ENCODE results near the gene SF3B1. TPM values are rescaled to one million over a fixed set of nuclear protein-coding genes. Genes with fewer than 3 reads are reported as not detected.
"Not testable (repeated sequence)": the region's sequence is repeated elsewhere in the genome, so short reads cannot be mapped to it uniquely, and the experiment has no call there.

The SF3B1 gene
- total RNA-seq, 1 donor from 2014 or later: 414 TPM

DNA sequence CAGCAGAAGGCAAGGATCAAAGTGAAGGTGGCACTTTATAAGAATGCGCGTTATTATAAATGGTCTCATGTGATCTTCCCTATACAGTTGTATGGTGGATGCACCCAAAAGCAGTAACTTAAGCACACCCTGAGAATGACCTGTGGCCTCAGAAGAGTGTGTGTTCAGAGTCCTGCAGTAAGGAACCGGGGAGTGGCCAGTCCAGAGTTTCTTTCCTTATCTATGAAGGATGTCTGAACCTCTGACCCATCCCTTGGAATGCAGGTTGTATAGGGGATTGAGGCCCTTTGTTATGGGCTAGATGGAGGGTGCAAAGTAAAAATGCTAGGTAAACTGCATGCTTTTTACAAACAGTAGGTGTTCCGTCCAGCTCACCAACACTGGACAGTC is 80.7 kb downstream of the SF3B1 start:
- TF ChIP-seq, protein P1, sequence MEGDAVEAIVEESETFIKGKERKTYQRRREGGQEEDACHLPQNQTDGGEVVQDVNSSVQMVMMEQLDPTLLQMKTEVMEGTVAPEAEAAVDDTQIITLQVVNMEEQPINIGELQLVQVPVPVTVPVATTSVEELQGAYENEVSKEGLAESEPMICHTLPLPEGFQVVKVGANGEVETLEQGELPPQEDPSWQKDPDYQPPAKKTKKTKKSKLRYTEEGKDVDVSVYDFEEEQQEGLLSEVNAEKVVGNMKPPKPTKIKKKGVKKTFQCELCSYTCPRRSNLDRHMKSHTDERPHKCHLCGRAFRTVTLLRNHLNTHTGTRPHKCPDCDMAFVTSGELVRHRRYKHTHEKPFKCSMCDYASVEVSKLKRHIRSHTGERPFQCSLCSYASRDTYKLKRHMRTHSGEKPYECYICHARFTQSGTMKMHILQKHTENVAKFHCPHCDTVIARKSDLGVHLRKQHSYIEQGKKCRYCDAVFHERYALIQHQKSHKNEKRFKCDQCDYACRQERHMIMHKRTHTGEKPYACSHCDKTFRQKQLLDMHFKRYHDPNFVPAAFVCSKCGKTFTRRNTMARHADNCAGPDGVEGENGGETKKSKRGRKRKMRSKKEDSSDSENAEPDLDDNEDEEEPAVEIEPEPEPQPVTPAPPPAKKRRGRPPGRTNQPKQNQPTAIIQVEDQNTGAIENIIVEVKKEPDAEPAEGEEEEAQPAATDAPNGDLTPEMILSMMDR (IDR thresholded peaks at IDR 0.05; ENCODE audit: unreplicated experiment): no peak
- DNase-seq (ENCODE audit: low spot score in 2 of 2, unreplicated experiment in 2 of 2): no peak
- Mint-ChIP-seq H3K4me1 (no peaks in the 10 kb centered on the region), H3K4me3 (no peak overlapping the region), H3K27ac (no peak overlapping the region), H3K9me3 (no peaks in the 10 kb centered on the region), H3K27me3 (ENCODE audit: low read depth) (no peaks in the 10 kb centered on the region), H3K36me3 (no peaks in the 10 kb centered on the region)

DNA sequence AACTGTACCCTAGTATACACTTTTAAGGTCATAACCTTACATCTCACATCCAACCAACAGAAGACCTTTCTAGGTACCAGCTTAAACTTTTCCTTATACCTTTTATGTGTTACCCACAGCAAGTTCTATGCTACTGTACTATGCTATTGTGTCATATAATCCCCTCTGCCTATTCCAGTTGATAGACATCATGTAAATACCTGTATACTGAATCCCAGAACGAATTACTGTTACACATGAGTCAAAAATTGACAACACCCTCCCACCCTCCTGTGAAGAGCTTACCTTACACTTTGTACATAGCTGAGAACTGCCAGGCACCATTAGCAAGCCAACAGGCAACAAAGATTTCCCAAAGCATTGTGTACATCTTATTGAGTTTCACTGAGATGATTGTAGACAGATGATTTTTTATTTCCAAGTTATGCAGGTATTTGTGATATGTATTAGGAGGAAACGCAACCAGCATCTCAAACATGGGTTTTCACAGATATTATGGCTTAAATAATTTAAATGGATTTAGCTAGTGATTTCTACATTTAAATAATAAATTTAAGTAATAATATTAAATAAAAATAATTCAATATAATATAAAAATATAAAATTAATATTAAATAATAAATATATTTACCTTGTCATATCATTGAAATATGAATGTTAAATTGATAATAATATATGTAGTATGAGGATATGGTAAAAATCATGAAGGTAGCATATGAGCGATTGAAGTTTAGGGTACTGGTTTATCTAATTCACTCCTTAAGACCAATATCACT is 81.2 kb downstream of the SF3B1 start:
- TF ChIP-seq, protein P1 (IDR thresholded peaks at IDR 0.05; ENCODE audit: unreplicated experiment): no peak
- no peaks in the 10 kb centered on the region for H3K27me3 Mint-ChIP-seq (ENCODE audit: low read depth)
- no peaks in the 10 kb centered on the region for H3K4me1 Mint-ChIP-seq
- no peak for DNase-seq (ENCODE audit: low spot score in 2 of 2, unreplicated experiment in 2 of 2)
- no peak overlapping the region for H3K27ac Mint-ChIP-seq
- no peak overlapping the region for H3K4me3 Mint-ChIP-seq
- H3K9me3 Mint-ChIP-seq: no peaks in the 10 kb centered on the region
- no peaks in the 10 kb centered on the region for H3K36me3 Mint-ChIP-seq

DNA sequence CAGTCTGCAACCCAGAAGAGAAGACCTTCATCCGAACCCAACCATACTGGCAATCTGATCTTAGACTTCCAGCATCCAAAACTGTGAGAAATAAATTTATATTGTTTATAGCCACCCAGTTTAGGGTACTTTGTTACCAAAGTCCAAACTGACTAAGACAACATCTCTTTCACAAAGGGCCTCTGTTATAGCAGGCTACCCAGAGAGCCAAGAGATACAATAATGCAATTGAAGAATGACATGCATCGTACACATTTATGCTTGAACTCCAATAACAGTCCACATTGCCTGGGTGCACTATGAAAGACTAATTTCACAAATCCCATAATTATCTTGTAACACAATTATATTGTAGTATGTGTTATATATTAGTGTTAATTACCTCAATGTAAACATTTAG is 85.1 kb downstream of the SF3B1 start:
- Mint-ChIP-seq H3K9me3 (no peaks in the 10 kb centered on the region), H3K27me3 (ENCODE audit: low read depth) (no peaks in the 10 kb centered on the region), H3K27ac (no peak overlapping the region), H3K4me1 (no peaks in the 10 kb centered on the region), H3K4me3 (no peak overlapping the region), H3K36me3 (no peaks in the 10 kb centered on the region)
- DNase-seq (ENCODE audit: low spot score in 2 of 2, unreplicated experiment in 2 of 2): no peak
- TF ChIP-seq, protein P1 (IDR thresholded peaks at IDR 0.05; ENCODE audit: unreplicated experiment): no peak

DNA sequence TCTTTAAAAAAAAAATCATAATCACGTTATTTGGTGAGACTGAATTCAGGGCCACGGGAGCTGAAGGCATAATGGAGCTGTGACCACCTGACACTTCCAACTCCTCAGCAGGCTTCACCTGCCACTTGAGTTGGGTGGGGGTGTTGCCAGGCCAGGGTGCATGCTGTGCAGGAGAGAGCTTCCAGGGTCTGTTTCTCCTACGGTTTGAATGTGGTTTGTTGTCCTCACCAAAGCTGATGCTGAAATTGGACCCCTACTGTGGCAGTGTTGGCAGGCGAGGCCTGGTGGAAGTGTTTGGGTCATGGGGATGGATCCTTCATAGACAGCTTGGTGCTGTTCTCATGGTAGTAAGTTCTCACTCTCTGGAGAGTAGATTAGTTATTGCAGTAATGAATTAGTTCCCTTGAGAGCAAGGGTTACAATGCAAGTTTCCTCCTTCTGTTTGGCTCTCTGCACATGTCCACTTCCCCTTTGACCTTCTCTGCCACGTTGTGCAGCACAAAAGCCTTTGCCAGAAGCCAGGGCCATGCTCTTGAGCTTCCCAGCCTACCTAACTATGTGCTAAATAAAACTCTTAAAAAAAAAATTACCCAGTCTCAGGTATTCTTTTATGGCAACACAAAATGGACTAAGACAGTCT is 86.0 kb downstream of the SF3B1 start:
- H3K4me3 Mint-ChIP-seq: no peak overlapping the region
- H3K27me3 Mint-ChIP-seq (ENCODE audit: low read depth): no peaks in the 10 kb centered on the region
- DNase-seq (ENCODE audit: low spot score in 2 of 2, unreplicated experiment in 2 of 2): no peak
- no peaks in the 10 kb centered on the region for H3K36me3 Mint-ChIP-seq
- TF ChIP-seq, protein P1 (IDR thresholded peaks at IDR 0.05; ENCODE audit: unreplicated experiment): no peak
- no peak overlapping the region for H3K27ac Mint-ChIP-seq
- no peaks in the 10 kb centered on the region for H3K9me3 Mint-ChIP-seq
- H3K4me1 Mint-ChIP-seq: no peaks in the 10 kb centered on the region

DNA sequence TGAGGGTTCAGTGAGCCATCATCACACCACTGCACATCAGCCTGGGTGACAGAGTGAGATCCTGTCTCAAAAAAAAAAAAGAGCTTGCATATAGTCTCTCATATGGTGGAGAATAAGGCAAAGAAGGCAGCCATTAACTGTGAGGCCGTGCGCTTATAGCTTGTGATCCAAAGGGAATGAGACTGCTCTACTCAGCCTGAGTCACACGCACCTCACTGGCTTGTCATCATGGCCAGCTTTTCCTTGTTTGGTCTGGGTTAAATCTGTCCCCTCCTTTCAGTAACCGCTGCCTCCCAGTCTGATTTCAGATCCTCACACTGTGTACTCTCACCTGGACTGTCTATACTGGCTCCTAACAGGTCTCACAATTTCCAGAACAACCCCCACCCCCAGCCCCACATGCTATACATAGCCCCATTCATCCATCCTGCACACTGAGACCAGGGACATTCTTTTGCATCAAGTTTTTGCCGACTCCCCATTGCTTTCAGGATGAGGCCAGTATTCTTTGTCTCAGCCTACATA is 88.9 kb downstream of the SF3B1 start:
- no peaks in the 10 kb centered on the region for H3K27me3 Mint-ChIP-seq (ENCODE audit: low read depth)
- H3K36me3 Mint-ChIP-seq: no peaks in the 10 kb centered on the region
- TF ChIP-seq, protein P1 (IDR thresholded peaks at IDR 0.05; ENCODE audit: unreplicated experiment): no peak
- H3K9me3 Mint-ChIP-seq: no peaks in the 10 kb centered on the region
- H3K4me3 Mint-ChIP-seq: no peak overlapping the region
- DNase-seq (ENCODE audit: low spot score in 2 of 2, unreplicated experiment in 2 of 2): no peak
- H3K27ac Mint-ChIP-seq: no peak overlapping the region
- no peaks in the 10 kb centered on the region for H3K4me1 Mint-ChIP-seq

DNA sequence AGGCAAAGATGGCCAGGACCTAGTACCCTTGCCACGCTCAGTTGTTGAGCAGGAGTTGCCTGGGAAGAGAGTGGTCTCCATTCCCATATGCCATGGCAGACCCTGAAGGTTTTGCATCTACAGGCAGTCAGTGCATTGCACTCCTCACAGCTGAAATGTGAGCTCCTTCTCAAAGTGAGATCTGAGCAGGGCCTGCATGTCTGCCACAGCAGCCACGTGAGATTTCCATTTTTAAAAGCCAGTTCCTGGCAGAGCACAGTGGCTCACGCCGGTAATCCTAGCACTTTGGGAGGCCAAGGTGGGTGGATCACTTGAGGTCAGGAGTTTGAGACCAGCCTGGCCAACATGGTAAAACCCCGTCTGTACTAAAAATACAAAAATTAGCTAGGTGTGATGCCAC is 90.9 kb downstream of the SF3B1 start:
- not testable (repeated sequence) for H3K36me3 Mint-ChIP-seq; H3K4me3 Mint-ChIP-seq; H3K27me3 Mint-ChIP-seq (ENCODE audit: low read depth); DNase-seq (ENCODE audit: low spot score in 2 of 2, unreplicated experiment in 2 of 2); H3K27ac Mint-ChIP-seq; H3K9me3 Mint-ChIP-seq; H3K4me1 Mint-ChIP-seq

All from mesothelial cell of epicardium (in vitro differentiated cells).